ENCODE measurements around the gene ABHD4. TPM values are rescaled to one million over a fixed set of nuclear protein-coding genes. Genes with fewer than 3 reads are reported as not detected.
"Not testable (repeated sequence)": the region's sequence is repeated elsewhere in the genome, so short reads cannot be mapped to it uniquely, and the experiment has no call there.

ABHD4 gene
- total RNA-seq, 1 donor from 2014 or later, result 10.7 TPM

DNA sequence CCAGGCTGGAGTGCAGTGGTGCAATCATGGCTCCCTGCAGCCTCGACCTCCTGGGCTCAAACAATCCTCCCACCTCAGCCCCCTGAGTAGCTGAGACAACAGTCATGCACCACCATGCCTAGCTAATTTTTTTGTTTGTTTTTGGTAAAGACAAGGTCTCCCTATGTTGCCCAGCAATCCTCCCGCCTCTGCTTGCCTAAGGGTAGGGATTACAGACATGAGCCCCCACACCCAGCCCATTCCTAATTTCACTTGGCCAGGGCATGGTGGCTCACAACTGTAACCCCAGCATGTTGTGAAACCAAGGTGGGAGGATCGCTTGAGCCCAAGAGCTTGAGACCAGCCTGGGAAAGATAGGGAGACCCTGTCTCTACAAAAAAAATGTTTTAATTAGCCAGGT, 18.2 kb upstream of the ABHD4 start:
- H3K4me3 ChIP-seq (ENCODE audit: low read depth, low read length), result no peak overlapping the region
- TF ChIP-seq CTCF (conservative IDR thresholded peaks at IDR 0.05; ENCODE audit: low read depth, low read length), result no peak
- no peak for DNase-seq (ENCODE audit: low read depth)

GRCh38 chr14:22580625-22581024, 17.5 kb upstream of the ABHD4 start:
- H3K4me3 ChIP-seq (ENCODE audit: low read depth, low read length), result no peak overlapping the region
- DNase-seq (ENCODE audit: low read depth), result no peak
- no peak for TF ChIP-seq CTCF (conservative IDR thresholded peaks at IDR 0.05; ENCODE audit: low read depth, low read length)

DNA sequence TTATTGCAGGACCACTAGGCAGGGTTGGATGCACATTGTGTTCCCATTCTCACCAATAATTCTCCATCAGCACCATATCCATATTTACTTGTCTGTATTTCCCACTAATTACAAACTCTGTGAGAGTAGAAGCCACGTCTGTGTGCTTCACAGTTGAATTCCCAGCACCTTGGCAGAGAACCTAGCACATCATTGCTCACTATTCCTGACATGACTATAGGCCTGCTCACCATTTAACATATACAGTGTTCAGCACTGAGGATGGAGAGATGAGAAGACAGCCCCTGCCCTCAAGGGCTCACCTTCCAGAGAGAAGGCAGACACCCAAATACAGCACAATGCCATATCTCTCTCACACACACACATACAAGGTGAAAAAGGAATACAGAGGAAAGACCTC, 14.1 kb upstream of the ABHD4 start:
- DNase-seq (ENCODE audit: low read depth), result no peak
- TF ChIP-seq CTCF (conservative IDR thresholded peaks at IDR 0.05; ENCODE audit: low read depth, low read length), result no peak
- no peak overlapping the region for H3K4me3 ChIP-seq (ENCODE audit: low read depth, low read length)

GRCh38 chr14:22587247-22587646, 10.9 kb upstream of the ABHD4 start:
- no peak for TF ChIP-seq CTCF (conservative IDR thresholded peaks at IDR 0.05; ENCODE audit: low read depth, low read length)
- no peak for DNase-seq (ENCODE audit: low read depth)
- no peak overlapping the region for H3K4me3 ChIP-seq (ENCODE audit: low read depth, low read length)

- H3K4me3 ChIP-seq (ENCODE audit: low read depth, low read length), result peak overlapping the region; percentile 76
- not testable (repeated sequence) for DNase-seq (ENCODE audit: low read depth)
Observed at GRCh38 chr14:22587677-22588422, 10.2 kb upstream of the ABHD4 start.

GRCh38 chr14:22588526-22589095, 9.5 kb upstream of the ABHD4 start:
- no peak for DNase-seq (ENCODE audit: low read depth)
- no peak for TF ChIP-seq CTCF (conservative IDR thresholded peaks at IDR 0.05; ENCODE audit: low read depth, low read length)
- peak overlapping the region; percentile 76 for H3K4me3 ChIP-seq (ENCODE audit: low read depth, low read length)

DNA sequence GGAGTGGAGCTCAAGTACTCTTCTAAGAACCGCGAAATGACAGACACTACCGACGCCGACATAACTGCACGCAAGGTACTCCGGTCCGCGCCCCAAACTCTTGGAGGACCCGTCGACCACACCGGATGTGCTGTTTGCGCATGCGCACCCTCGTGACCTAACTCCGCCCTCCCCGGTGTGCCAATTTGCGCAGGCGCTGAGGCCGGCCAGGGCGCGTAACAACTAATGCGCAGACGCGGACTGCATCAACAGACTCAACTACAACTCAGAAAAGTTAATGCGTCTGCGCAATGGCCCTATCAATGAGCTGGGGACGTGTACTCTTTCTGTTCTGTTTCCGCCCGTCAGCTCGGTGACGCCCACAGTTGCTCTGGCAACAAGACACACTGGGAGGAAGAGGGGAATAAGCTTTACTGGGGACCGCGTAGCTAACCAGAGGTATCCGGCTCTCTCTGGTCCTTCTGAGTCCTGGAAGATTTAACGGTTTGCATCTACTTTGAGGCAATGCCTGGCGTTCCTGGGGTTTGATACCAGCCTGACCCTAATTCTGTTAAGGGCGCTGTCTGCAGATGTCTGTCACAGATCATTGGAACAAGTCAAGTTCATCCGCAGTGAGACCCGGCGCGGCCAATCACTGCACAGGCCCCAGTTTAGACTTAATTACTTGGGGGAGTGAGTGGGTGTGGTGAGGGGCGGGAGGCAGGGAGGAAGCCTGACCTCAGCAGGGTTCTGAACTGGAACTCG, 8.8 kb upstream of the ABHD4 start, which contains the start of gene DAD1:
TSS of gene DAD1 (minus strand) at position 129 of the 744 bp plus-strand sequence. CDS start at position 62, 67 bp downstream.
- DNase-seq (ENCODE audit: low read depth), result peak; percentile 96
- no peak for TF ChIP-seq CTCF (conservative IDR thresholded peaks at IDR 0.05; ENCODE audit: low read depth, low read length)
- peak within 1 kb of the TSS; percentile 76 for H3K4me3 ChIP-seq (ENCODE audit: low read depth, low read length)

Measured in epithelial cell of proximal tubule (primary cell).